ENCODE results near the gene PTPN14.
"Not testable (repeated sequence)": the region's sequence is repeated elsewhere in the genome, so short reads cannot be mapped to it uniquely, and the experiment has no call there.

Gene PTPN14

DNA sequence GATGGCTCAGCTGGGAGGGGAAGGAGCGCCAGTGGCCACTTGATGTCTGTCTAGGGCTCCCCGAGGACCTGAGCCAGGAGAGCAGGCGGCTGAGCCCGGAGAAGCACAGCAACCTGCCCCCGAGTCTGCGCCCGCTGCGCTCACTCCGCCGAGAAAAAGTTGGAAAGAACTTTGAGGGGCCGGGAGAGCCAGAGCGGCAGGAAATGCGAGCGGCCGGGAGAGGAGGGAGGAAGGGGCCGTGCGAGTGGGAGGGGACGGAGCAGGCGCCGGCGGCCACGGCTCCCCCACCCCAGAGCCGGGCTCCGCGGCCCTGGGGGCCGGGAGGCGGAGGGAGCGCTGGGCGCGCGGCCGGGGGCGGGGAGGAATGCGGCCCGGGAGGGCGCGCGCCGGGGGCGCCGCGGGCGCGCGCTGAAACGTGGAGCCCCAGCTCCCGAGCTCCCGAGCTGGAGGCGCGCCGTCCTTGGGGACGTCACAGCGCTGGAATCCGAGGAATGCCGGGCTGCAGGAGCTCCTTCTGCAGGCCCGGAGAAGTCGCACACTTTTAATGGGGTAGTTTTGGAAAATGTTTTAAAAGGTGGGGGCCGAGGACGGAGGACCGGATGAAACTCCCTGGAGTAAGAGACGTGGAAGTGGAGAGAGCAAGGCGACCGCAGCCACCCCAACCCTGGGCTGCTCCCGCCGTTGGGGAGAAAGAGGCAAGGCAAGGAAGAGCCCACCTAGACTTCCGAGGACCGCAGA, at the start of gene PTPN14:
Gene PTPN14 (minus strand): TSS at position 167 of the 738 bp plus-strand sequence. CDS start 86,799 bp downstream, outside the sequence.
- DNase-seq: no peak

DNA sequence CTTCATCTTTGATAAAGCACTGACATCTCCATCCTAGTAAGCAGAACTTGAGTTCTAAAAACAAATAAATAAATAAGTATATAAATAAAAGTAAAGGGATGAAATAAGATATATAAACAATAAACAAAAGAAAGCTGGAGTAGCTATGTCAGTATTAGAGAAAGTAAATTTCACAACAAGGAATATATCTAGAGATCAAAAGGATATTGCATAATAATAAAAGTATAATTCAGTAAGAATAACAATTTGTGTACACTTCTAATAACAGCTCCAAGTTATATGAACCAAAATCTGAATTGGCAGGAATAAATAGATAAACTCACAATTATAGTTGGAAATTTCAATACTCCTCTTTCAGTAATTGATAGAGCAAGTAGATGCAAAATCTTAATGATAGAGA, 41.8 kb upstream of the PTPN14 start:
- DNase-seq: no peak

DNA sequence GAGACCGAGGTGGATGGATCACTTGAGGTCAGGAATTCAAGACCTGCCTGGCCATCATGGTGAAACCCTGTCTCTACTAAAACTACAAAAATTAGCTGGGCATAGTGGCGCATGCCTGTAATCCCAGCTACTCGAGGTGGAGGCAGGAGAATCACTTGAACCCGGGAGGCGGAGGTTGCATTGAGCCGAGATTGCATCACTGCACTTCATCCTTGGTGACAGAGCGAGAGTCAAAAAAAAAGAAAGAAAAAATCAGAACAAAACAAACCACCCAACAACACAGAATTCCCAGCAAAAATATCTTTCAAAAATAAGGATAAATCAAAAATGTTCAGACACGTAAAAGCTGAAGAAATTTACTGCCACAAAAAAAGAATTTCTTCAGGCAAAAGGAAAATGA, 40.5 kb upstream of the PTPN14 start:
- not testable (repeated sequence) for DNase-seq

DNA sequence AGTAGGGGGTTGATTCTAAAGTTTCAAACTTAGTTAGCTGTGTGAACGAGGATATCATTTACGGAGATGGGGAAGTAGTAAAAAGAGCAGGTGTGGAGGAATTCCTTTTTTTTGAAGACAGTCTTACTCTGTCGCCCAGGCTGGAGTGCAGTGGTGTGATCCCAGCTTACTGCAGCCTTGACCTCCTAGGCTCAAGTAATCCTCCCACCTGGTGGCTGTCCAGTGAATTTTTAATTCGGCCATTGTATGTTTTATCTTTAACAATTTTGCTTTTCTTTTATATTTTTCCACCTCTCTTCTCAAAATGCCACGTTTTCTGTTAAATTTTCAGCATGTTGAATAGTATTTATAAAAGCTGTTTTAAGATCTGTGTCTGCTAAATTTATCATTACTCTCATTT, 39.3 kb upstream of the PTPN14 start:
- no peak for DNase-seq

DNA sequence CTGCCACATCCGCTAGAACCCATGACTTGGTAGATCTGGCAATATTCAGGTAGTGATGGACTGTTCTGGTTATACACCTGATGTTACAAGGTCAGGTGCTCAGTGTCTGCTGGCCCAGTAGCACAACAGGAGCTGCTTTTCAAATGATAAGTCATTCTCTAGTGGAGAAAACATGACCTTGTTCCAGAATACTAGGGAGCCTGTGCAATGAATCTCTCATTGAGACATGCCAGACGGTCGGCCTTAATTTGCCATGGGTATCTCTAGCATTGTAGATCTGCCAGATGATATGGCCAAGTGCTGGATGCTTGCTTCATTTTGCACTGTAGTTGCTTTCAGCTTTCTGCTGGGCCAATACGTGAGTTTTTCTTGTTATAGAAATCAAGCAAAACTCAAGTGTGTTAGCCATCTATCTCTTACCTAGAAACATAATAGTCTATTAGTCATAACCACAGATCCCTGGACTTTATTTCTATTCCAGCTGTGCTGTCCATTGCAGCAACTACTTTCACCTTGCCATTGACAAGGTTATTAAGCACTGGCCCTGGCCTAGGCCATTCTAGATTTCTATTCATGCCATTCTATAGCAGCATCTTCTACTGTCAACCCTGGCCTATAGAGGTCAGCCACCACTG, 37.7 kb upstream of the PTPN14 start:
- no peak for DNase-seq

DNA sequence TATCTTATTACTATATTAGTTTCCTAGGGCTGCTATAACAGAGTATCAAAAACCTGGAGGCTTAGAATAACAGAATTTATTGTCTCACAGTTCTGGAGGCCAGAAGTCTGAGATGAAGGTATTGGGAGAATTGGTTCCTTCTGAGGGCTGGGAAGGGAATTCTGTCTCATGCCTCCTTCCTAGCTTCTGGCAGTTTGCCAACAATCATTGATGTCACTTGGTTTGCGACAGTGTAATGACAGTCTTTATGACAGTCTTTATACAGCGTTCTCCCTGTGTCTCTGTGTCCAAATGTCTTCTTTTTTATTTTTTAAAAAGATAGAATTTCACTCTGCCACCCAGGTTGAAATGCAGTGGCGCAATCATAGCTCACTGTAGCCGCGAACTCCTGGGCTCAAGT, 35.8 kb upstream of the PTPN14 start:
- peak; percentile 10 to 30 for DNase-seq

DNA sequence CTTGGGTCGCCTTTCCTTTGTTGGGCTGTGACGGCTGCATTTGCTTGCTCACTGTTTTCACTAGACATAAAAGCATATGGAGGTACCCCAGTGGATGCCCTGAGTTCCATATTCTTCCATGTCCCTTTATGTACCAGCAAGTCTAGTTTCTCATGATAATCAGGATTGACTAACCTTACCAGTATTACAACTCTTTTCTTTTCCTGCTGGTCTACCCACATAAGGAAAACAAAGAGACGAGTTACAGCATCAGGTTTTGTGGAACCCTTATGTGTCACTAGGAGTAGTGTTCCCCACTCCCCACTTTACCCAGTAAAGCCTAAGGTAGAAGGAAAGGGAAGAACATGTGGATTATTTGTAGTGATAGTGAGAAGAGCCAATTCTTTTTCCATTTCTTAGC, 35.2 kb upstream of the PTPN14 start:
- no peak for DNase-seq

DNA sequence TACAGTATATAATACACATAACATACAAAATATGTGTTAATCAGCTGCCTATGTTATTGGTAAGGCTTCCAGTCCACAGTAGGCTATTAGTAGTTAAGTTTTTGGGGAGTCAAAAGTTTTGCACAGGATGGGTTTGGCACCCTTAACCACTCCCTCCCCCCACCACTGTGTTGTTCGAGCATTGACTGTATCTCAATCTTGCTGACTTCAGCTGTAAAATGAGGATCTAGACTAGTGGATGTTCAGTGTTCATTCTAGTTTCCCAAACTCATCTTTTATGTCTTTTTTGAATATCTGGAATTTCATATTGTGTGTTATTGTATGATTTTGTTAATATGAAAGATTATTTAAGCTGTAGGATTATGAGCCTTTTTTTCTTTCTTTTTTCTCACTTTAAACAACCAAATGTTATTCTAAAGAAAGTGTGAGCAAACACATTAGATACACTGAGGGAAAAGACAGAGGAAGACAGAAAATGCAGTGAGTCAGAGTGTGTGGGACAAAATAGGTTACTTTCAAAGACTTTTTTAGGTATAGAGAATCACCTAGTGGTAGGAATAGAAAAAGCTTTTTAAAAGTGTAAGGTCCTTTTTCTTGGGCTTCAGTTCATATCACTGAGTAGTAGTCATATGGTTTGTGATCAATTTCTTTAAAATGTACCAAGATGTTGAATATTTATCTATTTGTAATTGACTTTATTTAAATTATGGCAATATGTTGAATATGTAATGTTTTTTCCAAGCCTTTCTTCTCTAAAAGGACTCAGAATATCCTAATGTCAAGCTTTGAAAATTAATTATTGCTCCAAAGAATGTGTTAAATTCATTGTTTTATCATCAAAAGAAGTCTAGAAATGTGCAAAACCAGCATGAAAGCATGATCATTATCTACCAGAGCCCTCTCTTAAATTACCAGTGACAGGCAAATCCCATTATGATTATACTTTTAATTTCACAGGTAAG, 33.7 kb upstream of the PTPN14 start:
- peak; percentile 13 to 20 for DNase-seq

DNA sequence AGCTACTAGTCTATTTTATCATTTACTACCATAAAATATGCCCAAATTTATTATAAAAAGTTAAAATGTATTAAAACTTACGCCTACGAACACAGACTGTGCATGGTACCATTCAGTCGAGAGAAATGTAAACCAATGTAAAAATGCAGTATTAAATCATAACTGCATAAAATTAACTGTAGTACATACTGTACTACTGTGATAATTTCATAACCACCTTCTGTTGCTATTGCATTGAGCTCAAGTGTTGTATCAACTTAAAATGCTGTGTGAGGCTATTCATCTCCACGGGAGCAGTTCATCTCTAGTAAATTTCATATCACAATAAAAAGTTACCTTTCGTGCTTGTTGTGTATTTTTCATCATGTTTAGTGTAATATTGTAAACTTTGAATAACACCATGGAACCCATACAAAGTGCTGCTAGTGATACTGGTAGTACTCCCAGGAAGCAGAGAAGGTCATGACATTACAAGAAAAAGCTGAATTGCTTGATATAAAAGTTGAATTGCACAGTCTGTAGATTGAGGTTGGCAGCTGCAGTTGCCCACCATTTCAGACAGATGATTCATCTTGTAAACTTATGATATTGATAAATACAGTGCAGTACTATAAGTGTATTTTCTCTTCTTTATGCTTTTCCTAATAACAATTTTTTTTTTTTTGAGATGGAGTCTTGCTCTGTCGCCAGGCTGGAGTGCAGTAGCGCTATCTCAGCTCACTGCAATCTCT, 32.6 kb upstream of the PTPN14 start:
- DNase-seq: no peak

DNA sequence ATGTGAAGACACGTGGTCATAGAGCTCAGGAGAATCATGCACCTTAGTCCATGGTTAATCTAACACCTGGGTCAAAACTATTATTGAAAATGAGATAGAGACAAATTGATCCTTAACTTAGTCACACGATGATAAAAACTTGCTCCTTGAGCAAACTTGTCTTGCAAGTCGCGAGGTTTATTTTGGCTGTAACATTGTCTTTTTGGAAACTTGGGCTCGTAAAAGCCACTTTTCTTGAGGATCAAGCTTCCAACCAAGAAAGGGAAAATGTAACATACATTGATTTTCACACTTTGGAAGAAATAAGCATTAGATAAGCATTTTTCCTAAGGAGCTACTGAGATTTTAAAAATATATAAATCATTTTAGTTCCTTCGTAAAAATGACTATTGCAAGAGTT, 31.7 kb upstream of the PTPN14 start:
- no peak for DNase-seq

DNA sequence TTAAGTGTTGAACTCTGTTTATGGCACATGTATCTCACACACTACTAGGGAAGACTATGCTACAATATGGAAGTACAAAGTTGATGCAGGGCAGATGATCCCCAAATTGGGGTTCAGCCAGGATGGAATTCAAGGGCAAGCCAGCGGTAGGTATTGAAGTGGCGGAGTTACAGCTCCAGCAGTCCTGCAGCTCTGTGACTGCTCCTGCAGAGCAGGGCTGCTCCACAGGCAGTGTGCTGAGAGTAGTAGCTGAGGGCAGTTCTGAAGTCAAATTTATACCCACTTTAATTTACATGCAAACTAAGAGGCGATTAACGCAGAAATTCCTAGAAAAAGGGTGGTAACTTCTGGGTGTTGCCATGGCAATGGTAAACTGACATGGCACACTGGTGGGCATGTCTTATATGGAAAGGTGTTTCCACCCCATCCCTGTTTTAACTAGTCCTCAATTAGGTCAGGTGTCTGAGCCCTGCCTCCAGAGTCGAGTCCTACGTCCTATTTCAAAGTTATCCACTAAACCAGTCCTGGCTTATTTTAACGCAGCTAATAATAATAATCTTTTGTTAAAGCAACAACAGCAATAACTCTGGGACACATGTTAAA, 31.0 kb upstream of the PTPN14 start:
- no peak for DNase-seq

DNA sequence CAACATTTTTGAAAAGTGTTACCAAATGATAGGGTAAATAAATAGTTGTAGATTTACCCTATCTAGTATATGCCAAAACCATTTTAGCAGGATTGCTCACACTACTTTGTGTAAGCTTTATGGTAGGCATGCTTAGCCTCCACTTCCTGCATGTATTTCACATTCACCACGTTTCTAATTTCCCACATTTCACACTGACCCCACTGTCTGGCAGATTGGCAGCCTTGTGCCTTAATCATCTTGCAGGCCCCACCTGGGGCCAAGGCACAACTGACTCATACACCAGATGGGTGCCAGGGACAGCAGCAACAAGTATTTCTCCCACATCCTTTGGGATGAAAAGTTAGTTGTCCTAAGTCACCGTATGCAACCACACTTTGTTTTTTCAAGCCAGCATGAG, 30.4 kb upstream of the PTPN14 start:
- DNase-seq: no peak

DNA sequence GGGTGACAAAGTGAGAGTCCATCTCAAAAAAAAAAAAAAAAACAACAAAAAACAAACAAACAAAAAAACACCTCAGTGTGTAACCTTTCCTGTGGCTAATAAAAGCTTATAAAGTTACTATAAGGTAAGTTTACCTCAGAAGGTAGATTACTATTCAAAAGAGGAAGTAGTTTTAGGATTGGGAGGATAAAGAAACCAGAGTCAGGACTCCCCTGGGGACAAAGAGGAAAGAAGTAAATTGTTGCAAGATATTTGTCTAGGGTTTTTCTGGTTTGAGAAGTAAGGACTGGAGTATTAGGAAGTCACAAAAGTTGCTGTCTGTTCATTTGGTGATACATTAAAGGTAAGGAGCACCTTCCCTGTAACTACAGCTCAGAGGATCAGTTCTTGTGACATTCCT, 27.8 kb upstream of the PTPN14 start:
- DNase-seq: no peak

DNA sequence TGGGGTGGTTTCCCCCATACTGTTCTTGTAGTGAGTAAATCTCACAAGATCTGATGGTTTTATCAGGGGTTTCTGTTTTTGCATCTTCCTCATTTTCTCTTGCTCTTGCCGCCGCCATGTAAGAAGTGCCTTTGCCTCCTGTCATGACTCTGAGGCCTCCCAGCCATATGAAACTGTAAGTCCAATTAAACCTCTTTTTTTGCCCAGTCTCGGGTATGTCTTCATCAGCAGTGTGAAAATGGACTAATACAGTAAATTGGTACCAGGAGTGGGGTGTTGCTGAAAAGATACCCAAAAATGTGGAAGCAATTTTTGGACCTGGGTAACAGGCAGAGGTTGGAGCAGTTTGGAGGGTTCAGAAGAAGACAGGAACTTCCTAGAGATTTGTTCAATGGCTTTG, 24.7 kb upstream of the PTPN14 start:
- not testable (repeated sequence) for DNase-seq

DNA sequence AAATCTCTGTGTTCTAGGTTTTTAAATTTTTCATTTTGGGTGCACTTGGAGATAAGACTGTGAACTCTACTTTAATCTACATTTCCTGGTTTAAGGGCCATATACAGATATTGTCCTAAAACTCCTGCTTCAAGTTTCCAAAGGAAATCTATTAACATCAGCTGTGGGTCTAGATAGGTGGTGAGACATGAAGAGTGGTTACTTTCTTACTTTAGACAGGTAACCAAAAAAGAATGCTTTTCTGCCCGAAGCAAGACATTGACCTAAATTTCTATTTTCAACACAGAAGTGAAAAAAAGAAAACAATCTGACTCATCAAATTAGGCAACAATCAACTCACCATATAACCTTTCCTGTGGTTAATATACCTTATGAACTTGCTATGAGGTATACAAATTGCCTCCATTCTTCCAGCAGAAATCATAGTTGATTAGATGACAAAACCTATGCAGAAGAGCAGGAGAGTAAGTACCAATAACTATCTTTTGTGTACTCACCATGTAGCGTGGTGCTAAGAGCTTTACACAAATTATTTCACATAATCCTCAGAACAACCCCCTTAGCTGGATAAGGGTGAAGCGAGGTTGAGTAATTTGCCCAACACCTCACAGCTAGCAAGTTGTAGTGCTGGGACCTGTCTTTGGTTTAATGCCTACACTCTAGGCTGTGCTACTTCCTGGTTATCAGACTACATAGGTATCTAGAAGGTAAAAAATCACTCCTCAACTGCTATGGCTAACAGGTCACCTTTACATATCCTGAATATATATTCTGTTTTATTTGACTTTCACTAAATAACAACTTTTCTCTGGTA, 23.4 kb upstream of the PTPN14 start:
- no peak for DNase-seq

DNA sequence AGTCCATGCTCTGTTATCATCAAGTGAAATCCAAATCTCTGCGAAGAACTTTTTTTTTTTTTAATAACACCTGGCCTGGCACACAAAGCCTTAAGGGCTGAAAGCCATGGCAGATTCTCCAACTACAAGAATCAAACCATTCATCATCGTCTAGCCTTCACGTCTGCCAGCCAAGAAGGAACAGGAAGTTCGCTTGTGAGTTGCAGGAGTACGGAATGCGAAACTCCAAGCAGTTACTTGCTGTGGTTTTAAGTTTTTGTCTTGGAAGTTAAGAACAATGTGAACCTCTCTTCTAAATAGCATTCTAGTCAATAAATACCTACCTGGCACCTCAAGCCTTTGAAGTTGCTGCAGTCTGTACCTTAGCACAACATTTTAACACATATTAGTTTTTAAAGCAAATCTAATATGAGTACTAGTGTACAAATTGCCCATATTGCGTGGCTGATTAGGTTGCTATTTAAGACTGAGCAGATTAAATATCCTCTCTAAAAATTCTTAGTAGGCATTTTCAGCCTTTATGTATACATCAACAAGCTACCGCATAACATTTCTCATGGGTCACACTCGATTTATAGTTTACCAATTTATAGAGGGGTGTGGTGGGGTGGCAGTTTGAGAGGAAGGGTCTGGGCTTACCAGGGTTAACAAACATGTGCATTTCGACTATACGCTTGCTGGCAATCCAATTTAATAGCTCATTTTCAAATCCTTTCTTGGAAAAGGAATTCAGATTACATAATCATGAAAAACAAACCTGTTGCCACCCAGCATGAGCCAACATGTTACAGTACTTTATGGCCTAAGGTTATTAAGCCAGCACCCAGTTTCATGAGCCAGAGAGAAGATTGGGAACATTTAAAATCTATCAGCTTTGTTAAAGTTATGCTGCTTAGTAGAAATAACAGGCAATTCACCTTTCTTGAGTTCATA, 22.2 kb upstream of the PTPN14 start:
- no peak for DNase-seq

DNA sequence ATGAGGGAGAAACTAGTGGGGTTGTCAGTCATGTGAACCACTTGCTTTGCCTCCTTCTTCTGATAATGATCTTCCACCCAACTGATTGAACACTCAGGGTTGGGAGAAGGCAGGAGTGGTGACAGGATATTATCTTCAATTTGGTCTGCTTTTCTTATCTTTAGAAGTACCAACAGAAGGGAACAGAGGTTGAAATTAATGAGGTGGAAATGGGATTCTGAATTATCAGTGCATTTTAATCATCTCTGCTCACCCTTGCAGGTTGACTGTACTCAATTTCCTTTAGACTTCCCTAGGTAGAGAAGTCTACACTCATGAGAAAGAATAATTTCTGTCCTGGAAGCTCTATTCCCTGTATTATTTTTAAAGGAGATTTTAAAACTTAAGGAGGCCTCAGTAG, 19.9 kb upstream of the PTPN14 start:
- no peak for DNase-seq

DNA sequence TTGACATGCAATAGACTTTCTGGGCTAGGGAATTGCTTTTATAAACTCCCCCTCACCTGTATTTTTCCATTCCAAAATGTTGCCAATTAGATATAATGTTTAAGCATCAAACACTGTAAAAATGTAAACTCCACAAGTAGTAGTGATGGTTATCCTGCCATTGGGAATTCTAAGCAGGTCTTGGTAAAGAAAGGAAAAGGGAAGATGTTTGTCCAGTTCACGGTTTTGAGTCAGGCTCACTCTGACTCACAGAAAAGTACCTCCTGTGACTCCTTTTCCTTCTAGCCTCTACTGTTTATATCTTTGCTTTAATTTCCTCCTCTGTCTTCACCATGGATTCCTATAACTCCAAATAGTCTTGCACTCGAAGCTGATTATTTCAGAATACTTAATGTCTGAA, 19.0 kb upstream of the PTPN14 start:
- DNase-seq: no peak

DNA sequence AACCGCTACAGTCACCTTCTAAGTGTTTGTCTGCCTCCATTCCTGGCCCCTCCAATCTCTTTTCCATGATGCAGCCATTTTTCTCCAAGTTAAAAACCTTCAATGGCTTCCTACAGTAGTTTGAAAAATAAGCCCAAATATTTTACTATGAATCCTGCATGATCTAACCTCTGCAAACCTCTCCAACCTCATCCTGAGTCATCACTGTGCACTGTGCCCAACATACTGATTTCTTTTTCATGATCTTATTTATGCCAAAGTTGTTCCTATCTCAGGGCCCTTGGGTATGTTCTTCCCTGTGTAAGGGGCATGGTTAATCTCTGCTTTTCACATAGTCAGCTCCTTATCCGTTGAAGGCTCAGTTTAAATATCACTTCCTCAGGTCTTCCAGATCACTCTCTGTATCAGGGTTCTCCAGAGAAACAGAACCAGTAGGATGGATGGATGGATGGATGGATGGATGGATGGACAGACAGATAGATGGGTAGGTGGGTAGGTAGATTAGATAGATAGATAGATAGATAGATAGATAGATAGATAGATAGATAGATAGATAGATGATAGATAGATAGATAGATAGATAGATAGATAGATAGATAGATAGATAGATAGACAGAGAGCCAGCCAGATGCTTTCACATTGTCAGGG, 18.1 kb upstream of the PTPN14 start:
- no peak for DNase-seq

DNA sequence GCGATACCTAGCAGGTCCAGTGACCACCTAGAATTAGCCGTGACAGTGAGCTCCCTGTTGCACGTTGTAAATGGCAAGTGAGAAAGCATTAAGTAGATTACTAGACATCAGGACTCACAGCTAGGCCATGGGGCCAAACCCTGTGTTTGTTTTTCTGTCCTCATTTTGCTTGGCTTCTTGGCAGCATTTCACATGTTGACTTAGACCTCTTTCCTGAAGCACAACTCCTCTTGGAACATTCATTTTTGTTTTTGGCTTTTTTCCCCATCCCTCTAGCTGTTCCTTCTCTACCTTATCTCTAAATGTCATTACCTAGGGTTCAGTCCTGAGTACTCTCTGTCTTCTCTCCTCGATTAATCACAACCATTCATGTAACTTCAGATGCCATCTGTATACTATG, 16.9 kb upstream of the PTPN14 start:
- DNase-seq: peak in 1 of 2 experiments; percentile 9
